NCI-H2107 (cell line): ENCODE measurements around the gene EFCAB10.
A peak's percentile ranks its signal among the peaks of the same experiment; 100 is the strongest.

Source experiments
- DNase-seq: peaks from one replicate; lab custom pipeline; 2025; lab: John Stamatoyannopoulos, UW

Gene EFCAB10

GRCh38 chr7:105581066-105581811, at the start of gene EFCAB10:
Gene EFCAB10 (minus strand): TSS chr7:105581493. CDS start chr7:105581463, 30 bp downstream.
- peak; percentile 87 for DNase-seq

GRCh38 chr7:105625986-105626385, 44.7 kb upstream of the EFCAB10 start:
- no peak for DNase-seq

DNA sequence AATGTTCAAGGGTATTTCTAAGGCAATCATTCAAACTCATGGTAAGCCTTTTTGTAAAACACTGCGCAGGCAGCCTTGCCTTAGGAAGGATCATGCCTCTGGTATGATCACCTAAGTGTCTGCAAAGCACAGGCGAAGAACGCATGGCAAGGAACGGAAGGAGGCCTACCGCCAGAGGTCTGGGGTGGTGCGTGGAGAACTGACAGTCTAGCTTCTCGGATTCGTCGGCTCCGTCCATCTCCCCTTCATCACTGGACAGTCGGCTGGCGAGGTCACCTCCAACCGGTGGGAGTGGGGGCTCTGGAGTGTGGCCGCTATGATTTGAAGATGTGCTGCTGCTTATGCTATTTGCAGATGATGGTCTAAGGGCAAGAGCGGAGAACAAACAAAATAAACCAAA, 42.6 kb upstream of the EFCAB10 start:
- DNase-seq: no peak

- no peak for DNase-seq
Observed at GRCh38 chr7:105623378-105623777, 42.1 kb upstream of the EFCAB10 start.

DNA sequence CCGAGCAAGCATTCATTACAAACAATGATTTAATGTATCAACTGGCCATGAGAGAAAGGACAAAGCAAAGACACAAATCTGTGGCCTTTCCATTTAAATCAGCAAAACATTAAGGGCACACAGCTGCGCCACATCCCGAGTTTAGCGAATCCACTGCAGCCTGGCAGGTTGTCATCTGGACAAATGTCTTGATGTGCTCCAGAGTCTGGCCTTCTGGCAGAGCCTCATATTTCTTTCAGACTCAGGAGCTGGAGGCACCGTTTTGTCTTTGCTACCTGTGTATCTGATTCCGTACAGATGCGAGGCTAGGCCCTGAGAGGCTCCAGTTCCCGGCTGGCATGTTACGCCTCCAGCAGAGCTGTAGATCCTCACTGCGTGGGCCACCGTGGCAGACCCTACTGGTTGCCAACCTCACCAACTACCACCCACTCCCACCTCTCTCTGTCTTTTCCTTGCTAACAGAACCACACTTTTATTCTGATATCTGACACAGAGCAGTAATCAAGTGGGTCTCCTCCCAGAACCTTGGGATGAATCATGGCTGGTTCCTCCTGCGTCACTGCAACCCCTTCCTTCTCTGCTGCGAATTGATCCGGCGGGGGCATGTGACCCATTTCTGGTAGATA, 40.9 kb upstream of the EFCAB10 start:
- DNase-seq: no peak

DNA sequence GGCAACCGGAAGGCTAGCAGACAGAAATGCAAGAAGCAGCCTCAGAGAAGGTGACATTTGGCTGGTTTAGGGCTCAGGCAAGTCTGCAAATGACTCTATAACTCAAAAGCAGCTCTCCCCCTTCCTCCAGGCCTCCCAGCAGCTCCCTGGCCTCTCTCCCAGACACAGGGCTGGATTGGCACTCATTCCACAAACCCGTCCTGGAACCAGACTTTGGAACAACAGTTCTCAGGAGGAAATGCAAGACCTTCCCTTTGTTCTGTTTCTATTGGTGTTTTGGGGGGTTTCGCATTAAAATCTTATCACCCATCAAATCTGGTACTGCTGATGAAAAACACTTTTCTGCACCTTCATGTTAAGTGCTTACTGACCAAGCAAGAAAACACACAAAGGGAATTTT, 40.3 kb upstream of the EFCAB10 start:
- no peak for DNase-seq

DNA sequence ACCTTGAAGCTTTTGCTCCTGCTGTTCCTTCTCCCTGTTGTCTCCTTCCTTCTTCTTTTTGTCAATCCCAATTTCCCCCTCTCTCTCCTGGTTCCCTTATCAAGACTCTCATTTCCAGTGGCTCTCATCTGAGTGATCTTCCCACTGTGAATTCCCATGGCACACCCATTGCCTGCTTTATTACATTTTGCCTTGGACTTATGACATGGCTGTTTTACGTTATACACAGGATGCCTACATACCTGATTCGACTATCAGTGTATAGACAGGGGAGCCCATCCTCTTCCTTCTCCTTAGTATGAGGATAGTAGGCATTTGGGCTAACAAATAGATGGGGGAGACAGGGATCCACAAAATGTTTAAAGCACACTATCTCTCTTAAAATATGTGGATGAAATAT, 39.9 kb upstream of the EFCAB10 start:
- no peak for DNase-seq

GRCh38 chr7:105619590-105619989, 38.3 kb upstream of the EFCAB10 start:
- no peak for DNase-seq

DNA sequence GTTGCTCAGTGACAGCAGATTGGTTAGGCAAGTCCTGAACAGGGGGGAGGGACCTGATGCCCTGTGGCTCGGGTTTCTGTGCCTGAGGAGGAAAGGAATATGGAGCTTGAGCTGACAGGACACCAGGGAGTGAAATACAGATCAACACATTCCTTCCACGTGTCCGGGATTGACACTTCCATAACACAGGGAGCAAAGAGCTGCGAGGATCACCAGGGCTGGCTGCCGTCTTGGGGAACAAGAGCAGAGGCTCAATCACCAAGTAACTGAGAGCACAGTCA, 36.7 kb upstream of the EFCAB10 start:
- DNase-seq: peak; percentile 24

DNA sequence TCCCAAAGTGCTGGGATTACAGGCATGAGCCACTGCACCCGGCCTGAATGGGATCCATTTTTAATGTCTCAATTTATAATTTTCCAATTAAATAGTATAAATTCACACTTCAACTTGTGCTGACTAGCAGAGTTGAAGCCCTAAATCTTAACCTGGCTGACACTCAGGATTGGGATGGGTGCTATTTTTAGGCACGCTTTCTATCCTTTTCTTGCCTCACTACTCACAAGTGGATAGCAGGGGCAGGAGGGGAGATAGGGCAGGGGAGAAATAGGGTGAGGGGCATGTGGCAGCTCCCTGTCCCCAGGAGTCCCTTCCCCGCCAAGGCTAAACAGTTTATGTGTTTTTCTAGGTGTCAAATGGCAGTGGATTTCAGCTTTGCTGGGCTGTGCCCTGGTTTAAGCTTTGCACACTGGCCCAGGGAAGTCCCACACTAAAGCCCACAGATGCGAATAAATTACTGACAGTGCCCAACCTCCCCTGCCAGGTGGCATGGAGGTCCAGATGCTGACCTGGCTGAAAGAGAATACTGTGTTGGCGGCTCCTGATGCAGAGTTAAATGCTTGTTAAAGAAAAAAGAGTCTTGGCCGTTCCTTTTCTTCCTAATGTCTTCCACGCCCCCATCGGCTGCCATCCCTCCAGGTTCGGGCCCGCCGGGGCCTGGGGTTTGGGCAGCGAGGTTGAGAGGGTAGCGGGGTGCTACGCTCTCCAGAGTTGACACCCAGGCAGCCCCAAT, 36.2 kb upstream of the EFCAB10 start:
- DNase-seq: peak; percentile 13

GRCh38 chr7:105614341-105614840, 33.1 kb upstream of the EFCAB10 start:
- no peak for DNase-seq

- DNase-seq: no peak
Observed at GRCh38 chr7:105613611-105614330, 32.5 kb upstream of the EFCAB10 start.

DNA sequence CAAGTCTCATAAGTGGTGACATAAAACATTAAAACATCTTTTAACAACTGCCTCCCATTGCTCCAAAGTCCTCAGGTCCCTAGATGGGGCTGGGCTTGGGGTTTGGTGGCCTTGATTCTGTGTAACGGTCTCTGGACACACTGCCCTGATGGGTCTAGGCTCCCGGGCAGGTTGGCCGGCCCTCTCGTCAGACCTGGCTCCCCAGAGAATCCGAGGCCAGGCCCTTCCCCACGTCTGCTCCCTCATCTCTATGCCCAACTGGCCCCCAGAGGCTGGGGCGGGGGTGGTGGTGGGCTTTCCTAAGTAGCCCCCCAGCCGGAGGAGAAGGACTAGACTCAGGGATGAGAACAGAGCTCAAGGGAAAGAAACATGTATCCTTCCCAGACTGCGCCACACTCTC, 31.5 kb upstream of the EFCAB10 start:
- DNase-seq: no peak

- DNase-seq: no peak
Observed at GRCh38 chr7:105611856-105612775, 30.8 kb upstream of the EFCAB10 start.

DNA sequence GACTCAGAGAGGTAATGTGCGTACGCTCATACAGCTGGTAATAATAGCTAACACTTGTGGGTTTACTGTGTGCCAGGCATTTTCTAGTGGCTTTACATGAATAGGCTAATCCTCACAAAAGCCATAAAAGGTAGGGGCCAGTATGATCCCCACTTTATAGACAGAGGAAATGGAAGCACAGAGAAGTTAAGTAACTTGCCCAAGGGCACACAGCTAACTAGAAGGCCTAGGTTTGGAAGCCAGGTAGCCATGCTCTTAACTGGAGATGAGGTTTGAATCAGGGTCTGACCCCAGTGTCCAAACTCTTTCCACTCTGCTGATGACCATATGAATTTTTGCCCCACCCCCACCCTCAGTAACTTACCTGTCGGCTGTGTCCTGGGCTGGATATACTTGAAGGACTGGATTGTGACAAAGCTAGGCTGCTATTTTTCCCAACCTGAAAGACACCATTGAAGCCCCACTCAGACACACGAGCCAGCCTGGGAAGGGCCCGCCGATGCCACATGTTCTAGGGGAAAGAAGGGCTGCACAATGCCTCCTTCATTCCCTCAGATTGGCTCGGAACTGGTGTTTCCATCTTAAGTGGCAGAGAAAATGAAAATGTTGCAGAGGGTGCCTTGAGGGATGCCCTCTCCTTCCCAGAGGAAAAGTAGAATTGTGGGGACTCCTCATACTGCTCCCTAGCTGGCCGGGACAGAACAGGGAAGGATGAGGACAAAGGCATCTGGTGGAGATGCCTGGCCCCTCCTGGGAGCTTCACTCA, 29.1 kb upstream of the EFCAB10 start:
- DNase-seq: no peak

DNA sequence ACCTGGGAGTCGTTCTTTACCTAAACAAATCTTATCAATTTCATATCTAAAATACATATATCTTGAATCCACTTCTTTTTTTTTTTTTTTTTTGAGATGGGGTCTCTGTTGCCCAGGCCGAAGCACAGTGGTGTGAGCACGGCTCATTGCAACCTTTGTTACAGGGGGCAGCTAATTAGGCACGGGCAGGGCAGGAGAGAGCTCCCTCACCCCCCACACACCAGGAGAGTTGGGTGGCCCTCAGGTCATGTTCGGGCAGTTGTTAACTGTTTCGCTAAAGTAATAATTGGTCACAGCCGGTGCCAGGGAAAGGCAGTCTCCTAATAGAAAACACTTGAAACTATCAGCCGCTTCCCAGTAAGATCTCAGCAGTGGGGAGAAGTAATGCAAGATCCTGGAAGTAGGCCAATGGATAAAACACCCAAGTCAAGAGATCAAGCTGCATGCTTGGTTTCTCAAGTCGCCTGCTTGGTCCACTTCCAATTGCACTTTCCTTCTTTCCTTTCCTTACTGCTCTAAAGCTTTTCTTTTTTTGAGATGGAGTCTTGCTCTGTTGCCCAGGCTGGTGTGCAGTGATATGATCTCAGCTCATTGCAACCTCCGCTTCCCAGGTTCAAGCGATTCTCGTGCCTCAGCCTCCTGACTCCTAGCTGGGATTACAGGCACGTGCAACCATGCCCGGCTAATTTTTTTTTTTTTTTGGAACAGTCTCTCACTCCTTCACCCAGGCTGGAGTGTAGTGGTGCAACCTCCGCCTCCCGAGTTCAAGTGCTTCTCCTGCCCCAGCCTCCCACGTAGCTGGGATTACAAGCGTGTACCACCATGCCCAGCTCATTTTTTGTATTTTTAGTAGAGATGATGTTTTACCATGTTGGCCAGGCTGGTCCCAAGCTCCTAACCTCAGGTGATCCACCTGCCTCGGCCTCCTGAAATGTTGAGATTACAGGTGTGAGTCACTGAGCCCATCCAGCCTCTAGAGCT, 21.3 kb upstream of the EFCAB10 start:
- no peak for DNase-seq

- DNase-seq: no peak
Observed at GRCh38 chr7:105600720-105601550, 19.6 kb upstream of the EFCAB10 start.

DNA sequence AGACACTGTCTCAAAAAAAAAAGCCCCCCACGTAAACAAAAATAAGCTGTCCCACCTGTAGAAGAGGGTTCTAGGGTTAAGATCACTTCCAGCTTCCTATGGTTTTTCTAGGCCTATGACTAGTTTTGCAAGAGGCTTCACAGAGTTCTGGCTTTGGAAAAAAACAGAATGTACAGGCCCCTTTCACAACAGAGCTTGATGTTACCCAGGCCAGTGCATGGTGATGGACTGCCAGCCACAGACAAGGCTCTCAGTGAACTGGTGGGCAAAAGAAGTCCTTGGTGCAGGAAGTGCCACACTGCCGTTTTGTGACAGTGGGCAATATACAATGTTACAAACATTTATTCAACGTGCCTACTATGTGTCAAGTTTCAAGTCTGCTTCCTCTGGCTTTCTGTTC, 18.3 kb upstream of the EFCAB10 start:
- no peak for DNase-seq
